Left ventricle myocardium inferior (tissue), 1 donor: ENCODE results near the gene C1orf50. TPM values are rescaled to one million over a fixed set of nuclear protein-coding genes. Genes with fewer than 3 reads are reported as not detected.

Source experiments
- DNase-seq: peaks from one replicate; pipeline ENCODE4 v3.0.0-alpha.2; 2020
- H3K27ac ChIP-seq: fragments of 200-600 bp; replicated peaks from 2 replicates; pipeline ENCODE4 v1.8.0; 2021
- H3K27me3 ChIP-seq: fragments of 200-600 bp; 2 replicates; pipeline ENCODE4 v1.8.0; 2021; ENCODE audit warnings: low read depth
- H3K36me3 ChIP-seq: fragments of 200-600 bp; 2 replicates; pipeline ENCODE4 v1.8.0; 2021
- H3K4me1 ChIP-seq: fragments of 200-600 bp; 2 replicates; pipeline ENCODE4 v1.8.0; 2021
- H3K4me3 ChIP-seq: fragments of 200-600 bp; 2 replicates; pipeline ENCODE4 v1.8.0; 2021; ENCODE audit warnings: mild to moderate bottlenecking, moderate library complexity
- H3K9me3 ChIP-seq: fragments of 200-600 bp; replicated peaks from 2 replicates; pipeline ENCODE4 v1.8.0; 2021
- intact Hi-C: fragments of 100-400 bp; cut with micrococcal nuclease; formaldehyde crosslinking; loops from one replicate; pipeline ENCODE4 v1.11.0; 2022
- total RNA-seq: library from RNA; stranded (reverse); fragmentation: NEBNext Ultra II Directional; extraction: Animal tissue kit (Norgen Biotek cat#: 25700); gene quantifications from one replicate; pipeline ENCODE4 v1.2.1, GENCODE V29; 2021
- TF ChIP-seq, protein P1 (sequence below): fragments of 200-600 bp; IDR thresholded peaks from 2 replicates; pipeline ENCODE4 v1.8.0; 2021; ENCODE audit warnings: antibody characterized with exemption, mild to moderate bottlenecking, borderline replicate concordance
- donor health status: DM: no; HTN: yes; CAD: no; lungs with severe emphysema.

Gene C1orf50
- total RNA-seq, 1 donor from 2014 or later: 7.8 TPM

DNA sequence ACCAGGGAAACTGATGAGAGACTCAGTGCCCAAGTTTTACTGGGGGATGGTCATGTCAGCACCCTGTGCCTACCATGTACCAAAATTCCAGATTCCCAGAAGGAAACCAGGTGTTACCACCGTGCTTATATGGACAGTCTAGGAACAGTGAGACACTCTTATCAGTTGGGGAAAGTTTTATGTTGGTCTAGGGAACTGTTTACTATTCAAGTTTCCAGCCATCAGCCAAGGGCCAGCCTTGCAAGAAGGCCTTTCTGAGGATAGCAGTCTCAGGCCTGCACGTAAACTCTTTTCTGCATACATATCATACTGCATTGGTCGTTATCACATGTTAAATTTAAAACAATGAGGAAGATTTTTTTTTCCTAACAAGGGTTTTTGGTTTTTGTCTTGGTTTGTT lies 30.4 kb downstream of the C1orf50 start:
- no peaks in the 10 kb centered on the region for H3K9me3 ChIP-seq
- no peak overlapping the region for H3K4me3 ChIP-seq
- no peaks in the 10 kb centered on the region for H3K27me3 ChIP-seq
- no peaks in the 10 kb centered on the region for H3K4me1 ChIP-seq
- TF ChIP-seq, protein P1, sequence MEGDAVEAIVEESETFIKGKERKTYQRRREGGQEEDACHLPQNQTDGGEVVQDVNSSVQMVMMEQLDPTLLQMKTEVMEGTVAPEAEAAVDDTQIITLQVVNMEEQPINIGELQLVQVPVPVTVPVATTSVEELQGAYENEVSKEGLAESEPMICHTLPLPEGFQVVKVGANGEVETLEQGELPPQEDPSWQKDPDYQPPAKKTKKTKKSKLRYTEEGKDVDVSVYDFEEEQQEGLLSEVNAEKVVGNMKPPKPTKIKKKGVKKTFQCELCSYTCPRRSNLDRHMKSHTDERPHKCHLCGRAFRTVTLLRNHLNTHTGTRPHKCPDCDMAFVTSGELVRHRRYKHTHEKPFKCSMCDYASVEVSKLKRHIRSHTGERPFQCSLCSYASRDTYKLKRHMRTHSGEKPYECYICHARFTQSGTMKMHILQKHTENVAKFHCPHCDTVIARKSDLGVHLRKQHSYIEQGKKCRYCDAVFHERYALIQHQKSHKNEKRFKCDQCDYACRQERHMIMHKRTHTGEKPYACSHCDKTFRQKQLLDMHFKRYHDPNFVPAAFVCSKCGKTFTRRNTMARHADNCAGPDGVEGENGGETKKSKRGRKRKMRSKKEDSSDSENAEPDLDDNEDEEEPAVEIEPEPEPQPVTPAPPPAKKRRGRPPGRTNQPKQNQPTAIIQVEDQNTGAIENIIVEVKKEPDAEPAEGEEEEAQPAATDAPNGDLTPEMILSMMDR: no peak
- intact Hi-C loops: no loop called here
- no peak overlapping the region for H3K27ac ChIP-seq
- no peak for DNase-seq
- no peaks in the 10 kb centered on the region for H3K36me3 ChIP-seq

DNA sequence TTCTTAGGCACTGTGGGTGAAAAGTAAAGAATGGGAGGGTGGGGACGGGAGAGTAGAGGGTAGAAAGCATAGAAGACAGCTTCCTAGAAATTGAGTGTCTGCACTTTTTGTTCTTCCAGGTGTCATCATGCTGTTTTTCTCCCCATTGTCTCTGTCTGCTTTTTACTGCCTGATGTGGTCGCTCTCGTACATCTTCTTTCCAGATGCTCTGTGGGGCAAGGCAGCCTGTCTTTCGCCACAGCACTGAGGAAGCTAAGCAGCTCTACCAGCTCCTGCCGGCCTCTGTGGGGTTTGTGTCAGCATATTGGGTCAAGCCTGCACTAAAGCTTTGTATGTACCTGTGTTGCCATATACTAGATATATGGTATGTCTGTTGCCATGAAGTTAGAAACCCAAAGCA lies 30.9 kb downstream of the C1orf50 start:
- Histone ChIP-seq H3K4me1 (no peaks in the 10 kb centered on the region), H3K27ac (no peak overlapping the region), H3K36me3 (no peaks in the 10 kb centered on the region), H3K9me3 (no peaks in the 10 kb centered on the region), H3K27me3 (no peaks in the 10 kb centered on the region), H3K4me3 (no peak overlapping the region)
- no peak for DNase-seq
- intact Hi-C loops: no loop called here
- TF ChIP-seq, protein P1: no peak

DNA sequence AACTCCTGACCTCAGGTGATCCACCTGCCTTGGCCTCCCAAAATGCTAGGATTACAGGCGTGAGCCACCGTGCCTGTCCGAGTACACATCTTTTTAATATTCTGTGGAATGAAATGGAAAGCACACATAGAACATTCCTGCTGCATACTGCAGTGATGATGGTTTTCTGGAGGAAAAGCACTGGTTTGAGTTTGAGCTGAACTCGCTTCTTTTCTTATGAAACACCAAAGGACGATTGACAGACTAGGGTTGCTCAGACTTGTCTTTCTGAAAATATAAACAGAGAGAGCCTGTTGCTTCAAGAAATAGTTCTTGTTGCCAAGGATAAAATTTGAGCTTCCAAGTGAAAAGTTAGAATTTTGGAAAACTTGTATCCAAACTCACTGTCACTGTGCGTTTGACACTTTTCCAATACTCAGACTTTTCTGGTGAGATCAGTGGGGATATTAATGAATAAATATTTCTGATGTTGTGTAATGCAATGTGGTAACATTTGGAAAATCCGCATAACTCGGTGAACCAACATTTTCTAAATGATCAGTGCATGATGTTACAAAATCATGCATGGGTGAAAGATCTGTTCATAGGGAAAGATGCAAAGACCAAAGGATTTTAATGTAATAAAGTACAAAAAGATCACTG lies 34.9 kb downstream of the C1orf50 start:
- no peak overlapping the region for H3K4me3 ChIP-seq
- intact Hi-C loops: no loop called here
- no peak for DNase-seq
- peaks cover 6% of the 10 kb centered on the region for H3K4me1 ChIP-seq
- H3K36me3 ChIP-seq: peaks cover 6% of the 10 kb centered on the region
- no peaks in the 10 kb centered on the region for H3K9me3 ChIP-seq
- H3K27me3 ChIP-seq: no peaks in the 10 kb centered on the region
- H3K27ac ChIP-seq: no peak overlapping the region
- TF ChIP-seq, protein P1: no peak

DNA sequence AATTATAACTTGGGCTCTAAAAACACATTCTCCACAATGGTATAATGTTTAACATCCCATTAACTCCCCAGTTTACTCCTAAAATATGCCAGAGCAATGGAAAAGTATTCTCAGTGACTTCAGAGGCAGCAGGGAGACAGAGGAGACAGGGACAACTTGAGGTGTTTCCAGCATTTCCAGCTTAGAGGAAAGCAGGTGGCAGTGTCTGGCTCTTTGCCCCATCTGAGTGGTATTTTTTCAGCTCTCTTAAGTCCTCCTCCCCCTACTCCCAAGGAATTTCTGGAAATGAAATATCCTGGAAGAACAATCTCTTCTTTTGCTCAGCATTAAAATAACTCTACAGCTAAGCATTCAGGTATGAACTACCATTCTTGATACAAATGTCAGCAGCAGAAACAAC lies 39.1 kb downstream of the C1orf50 start:
- Histone ChIP-seq H3K27ac (no peak overlapping the region), H3K4me1 (peaks cover 6% of the 10 kb centered on the region), H3K4me3 (no peak overlapping the region), H3K9me3 (no peaks in the 10 kb centered on the region), H3K36me3 (peaks cover 13% of the 10 kb centered on the region), H3K27me3 (no peaks in the 10 kb centered on the region)
- TF ChIP-seq, protein P1: no peak
- intact Hi-C loops: no loop called here
- DNase-seq: no peak

DNA sequence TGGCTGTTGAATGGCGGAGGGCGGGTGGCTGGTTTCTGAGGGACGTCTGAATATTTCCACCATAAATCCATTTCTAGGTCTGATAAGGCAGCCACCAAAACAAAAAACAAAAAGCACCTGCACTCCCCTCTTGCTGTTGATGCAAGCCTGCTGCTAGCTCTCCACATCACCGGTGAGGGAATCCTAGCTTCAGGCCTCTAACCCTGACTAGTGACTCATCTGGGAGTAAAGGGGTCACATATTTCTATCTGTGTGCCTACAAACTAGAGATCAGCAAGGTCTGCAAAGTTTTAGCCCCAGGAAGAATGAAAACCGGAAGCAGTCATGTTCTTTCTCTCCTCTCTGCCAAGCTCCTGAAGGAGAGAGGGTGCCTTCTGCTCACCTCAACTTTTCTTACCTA lies 39.5 kb downstream of the C1orf50 start:
- no peak for DNase-seq
- peaks cover 6% of the 10 kb centered on the region for H3K4me1 ChIP-seq
- TF ChIP-seq, protein P1: no peak
- intact Hi-C loops: no loop called here
- H3K4me3 ChIP-seq: no peak overlapping the region
- no peak overlapping the region for H3K27ac ChIP-seq
- peaks cover 13% of the 10 kb centered on the region for H3K36me3 ChIP-seq
- no peaks in the 10 kb centered on the region for H3K9me3 ChIP-seq
- H3K27me3 ChIP-seq: no peaks in the 10 kb centered on the region
